Right atrium auricular region (tissue), 2 donors: Measurements from ENCODE around the gene C17orf78. TPM values are rescaled to one million over a fixed set of nuclear protein-coding genes. Genes with fewer than 3 reads are reported as not detected.
"Not testable (repeated sequence)": the region's sequence is repeated elsewhere in the genome, so short reads cannot be mapped to it uniquely, and the experiment has no call there.

Source experiments
- DNase-seq: peaks from one replicate; pipeline ENCODE4 v3.0.0-alpha.2; 2019; ENCODE audit warnings: low spot score
- H3K27ac ChIP-seq, 2 donors: fragments of 200-600 bp; sonication (generic); 1 replicate in 1 of 2; 2 replicates in 1 of 2; pipeline ENCODE4 v1.5.1; 2016 to 2019
- H3K27me3 ChIP-seq, 2 donors: fragments of 200-600 bp; sonication (generic); one replicate each; pipeline versions ENCODE4 v1.5.1 to v1.6.0; 2017 to 2019
- H3K36me3 ChIP-seq: fragments of 200-600 bp; sonication (generic); one replicate; pipeline ENCODE4 v1.5.1; 2016
- H3K4me1 ChIP-seq, 2 donors: fragments of 200-600 bp; sonication (generic); one replicate each; pipeline versions ENCODE4 v1.5.1 to v1.6.0; 2017 to 2019
- H3K4me3 ChIP-seq, 2 donors: fragments of 200-600 bp; sonication (generic); 1 replicate in 1 of 2; 2 replicates in 1 of 2; pipeline ENCODE4 v1.5.1; 2017 to 2019; ENCODE audit warnings: mild to moderate bottlenecking in 1 of 2, moderate library complexity in 1 of 2
- H3K9me3 ChIP-seq, 2 donors: fragments of 200-600 bp; sonication (generic); one replicate each; pipeline ENCODE4 v1.5.1; 2019
- total RNA-seq, 2 donors: library from RNA; depleted of rRNA; stranded (reverse); fragments of >200 nt; gene quantifications; one replicate each; pipeline ENCODE4 v1.1.0, GENCODE V29; 2016
- TF ChIP-seq, protein P1 (sequence below), 2 donors: fragments of 200-600 bp; sonication (generic); IDR thresholded peaks; one replicate each; pipeline ENCODE4 v1.5.1; 2019; ENCODE audit warnings: antibody characterized with exemption in 2 of 2

The C17orf78 gene
- total RNA-seq, 2 donors from 2014 or later, result not detected

DNA sequence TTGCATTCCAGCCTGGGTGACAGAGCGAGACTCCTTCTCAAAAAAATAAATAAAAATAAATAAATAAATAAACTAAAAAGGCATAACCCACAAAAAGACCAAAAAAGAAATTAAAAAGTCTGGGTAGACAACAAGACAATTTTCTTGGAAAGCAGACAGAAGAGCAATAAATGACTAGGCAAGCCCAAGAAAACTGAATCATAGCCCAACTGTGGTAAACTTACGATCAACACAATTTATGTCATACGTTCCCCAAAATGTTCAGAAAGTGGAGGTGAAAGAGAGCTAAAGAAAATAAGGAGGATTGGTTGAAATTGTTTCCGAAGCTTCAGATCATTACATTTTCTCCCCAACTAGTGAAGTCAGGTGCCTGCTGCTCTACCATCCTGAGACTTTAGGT, 31.3 kb upstream of the C17orf78 start:
- no peak for DNase-seq
- Histone ChIP-seq H3K9me3 (no peaks in the 10 kb centered on the region), H3K4me1 (no peaks in the 10 kb centered on the region), H3K27me3 (no peaks in the 10 kb centered on the region), H3K36me3 (no peaks in the 10 kb centered on the region), H3K27ac (no peak overlapping the region), H3K4me3 (no peak overlapping the region)
- TF ChIP-seq, protein P1, sequence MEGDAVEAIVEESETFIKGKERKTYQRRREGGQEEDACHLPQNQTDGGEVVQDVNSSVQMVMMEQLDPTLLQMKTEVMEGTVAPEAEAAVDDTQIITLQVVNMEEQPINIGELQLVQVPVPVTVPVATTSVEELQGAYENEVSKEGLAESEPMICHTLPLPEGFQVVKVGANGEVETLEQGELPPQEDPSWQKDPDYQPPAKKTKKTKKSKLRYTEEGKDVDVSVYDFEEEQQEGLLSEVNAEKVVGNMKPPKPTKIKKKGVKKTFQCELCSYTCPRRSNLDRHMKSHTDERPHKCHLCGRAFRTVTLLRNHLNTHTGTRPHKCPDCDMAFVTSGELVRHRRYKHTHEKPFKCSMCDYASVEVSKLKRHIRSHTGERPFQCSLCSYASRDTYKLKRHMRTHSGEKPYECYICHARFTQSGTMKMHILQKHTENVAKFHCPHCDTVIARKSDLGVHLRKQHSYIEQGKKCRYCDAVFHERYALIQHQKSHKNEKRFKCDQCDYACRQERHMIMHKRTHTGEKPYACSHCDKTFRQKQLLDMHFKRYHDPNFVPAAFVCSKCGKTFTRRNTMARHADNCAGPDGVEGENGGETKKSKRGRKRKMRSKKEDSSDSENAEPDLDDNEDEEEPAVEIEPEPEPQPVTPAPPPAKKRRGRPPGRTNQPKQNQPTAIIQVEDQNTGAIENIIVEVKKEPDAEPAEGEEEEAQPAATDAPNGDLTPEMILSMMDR (IDR thresholded peaks at IDR 0.05), result no peak

DNA sequence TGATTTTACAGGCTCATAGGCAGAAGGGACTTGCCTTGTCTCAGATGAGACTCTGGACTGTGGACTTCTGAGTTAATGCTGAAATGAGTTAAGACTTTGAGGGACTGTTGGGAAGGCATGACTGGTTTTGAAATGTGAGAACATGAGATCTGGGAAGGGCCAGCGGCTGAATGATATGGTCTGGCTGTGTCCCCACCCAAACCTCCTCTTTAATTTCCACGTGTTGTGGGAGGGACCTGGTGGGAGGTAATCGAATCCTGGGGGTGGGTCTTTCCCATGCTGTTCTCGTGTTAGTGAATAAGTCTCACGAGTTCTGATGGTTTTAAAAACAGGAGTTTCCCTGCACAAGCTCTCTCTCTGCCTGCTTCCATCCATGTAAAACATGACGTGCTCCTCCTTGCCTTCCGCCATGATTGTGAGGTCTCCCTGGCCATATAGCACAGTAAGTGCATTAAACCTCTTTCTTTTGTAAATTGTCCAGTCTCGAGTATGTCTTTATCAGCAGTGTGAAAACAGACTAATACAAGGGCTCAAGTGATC, 28.9 kb upstream of the C17orf78 start:
- not testable (repeated sequence) for H3K27me3 ChIP-seq

DNA sequence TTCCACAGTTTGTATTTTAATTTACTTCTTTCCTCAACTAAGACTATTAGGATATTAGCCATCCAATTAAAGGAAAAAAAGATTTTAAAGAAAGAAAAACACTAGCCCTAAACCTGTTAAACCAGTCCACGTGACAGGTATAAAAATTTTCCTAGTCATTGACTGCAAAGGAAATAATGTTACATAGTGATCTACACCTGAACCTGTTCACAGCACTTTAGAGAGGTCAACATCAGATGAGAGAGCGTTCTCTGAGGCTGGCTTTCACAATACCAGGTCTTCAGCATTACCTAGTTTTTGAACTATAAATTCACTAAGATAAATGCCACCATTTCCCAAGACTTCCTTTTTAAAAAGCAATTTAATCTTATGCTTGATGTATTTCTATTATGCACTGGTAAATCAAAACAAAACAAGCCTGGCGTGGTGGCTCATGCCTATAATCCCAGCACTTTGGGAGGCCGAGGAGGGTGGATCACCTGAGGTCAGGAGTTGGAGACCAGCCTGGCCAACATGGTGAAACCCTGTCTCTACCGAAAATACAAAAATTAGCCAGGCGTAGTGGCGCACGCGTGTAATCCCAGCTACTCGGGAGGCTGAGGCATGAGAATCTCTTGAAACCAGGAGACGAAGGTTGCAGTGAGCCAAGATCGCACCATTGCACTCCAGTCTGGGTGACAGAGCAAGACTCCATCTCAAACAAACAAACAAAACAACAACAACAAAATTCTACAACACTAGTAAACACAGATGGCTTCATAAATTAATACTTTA, 18.8 kb upstream of the C17orf78 start:
- not testable (repeated sequence) for H3K4me3 ChIP-seq, H3K27ac ChIP-seq, DNase-seq, H3K36me3 ChIP-seq, H3K9me3 ChIP-seq, H3K27me3 ChIP-seq
- peaks cover 0 to 24% of the 10 kb centered on the region in 2 donors for H3K4me1 ChIP-seq

More for the DNA sequence above, 28.9 kb upstream of the C17orf78 start:
- not testable (repeated sequence) for DNase-seq, H3K9me3 ChIP-seq, H3K4me1 ChIP-seq, H3K4me3 ChIP-seq, H3K27ac ChIP-seq, H3K36me3 ChIP-seq

- H3K9me3 ChIP-seq, result no peaks in the 10 kb centered on the region
- TF ChIP-seq, protein P1 (IDR thresholded peaks at IDR 0.05), result no peak
- peak; percentile 62 for DNase-seq
Measured at GRCh38 chr17:37358098-37358829, 17.5 kb upstream of the C17orf78 start.

GRCh38 chr17:37358830-37359681, 16.7 kb upstream of the C17orf78 start:
- DNase-seq, result peak; percentile 93
- H3K9me3 ChIP-seq, result no peaks in the 10 kb centered on the region
- peaks cover 0 to 24% of the 10 kb centered on the region in 2 donors for H3K4me1 ChIP-seq
- peak overlapping the region; percentile 65 to 77 for H3K4me3 ChIP-seq
- TF ChIP-seq, protein P1 (IDR thresholded peaks at IDR 0.05), result peak; percentile 34 to 40
- H3K27ac ChIP-seq, result peak overlapping the region; percentile 83 to 87
- no peaks in the 10 kb centered on the region for H3K27me3 ChIP-seq
- H3K36me3 ChIP-seq, result no peaks in the 10 kb centered on the region

More at GRCh38 chr17:37358098-37358829, 17.5 kb upstream of the C17orf78 start:
- peaks cover 0 to 24% of the 10 kb centered on the region in 2 donors for H3K4me1 ChIP-seq
- H3K27ac ChIP-seq, result peak overlapping the region; percentile 83 to 87
- no peaks in the 10 kb centered on the region for H3K36me3 ChIP-seq
- no peaks in the 10 kb centered on the region for H3K27me3 ChIP-seq
- peak overlapping the region; percentile 65 to 77 for H3K4me3 ChIP-seq

GRCh38 chr17:37359682-37360188, 16.1 kb upstream of the C17orf78 start:
- TF ChIP-seq, protein P1 (IDR thresholded peaks at IDR 0.05), result no peak
- no peaks in the 10 kb centered on the region for H3K9me3 ChIP-seq
- peak; percentile 60 for DNase-seq
- peaks cover 0 to 24% of the 10 kb centered on the region in 2 donors for H3K4me1 ChIP-seq
- peak overlapping the region; percentile 83 to 87 for H3K27ac ChIP-seq
- H3K27me3 ChIP-seq, result no peaks in the 10 kb centered on the region
- H3K4me3 ChIP-seq, result peak overlapping the region; percentile 65 to 77
- no peaks in the 10 kb centered on the region for H3K36me3 ChIP-seq
